ENCODE results near the gene UGT1A5. TPM values are rescaled to one million over a fixed set of nuclear protein-coding genes. Genes with fewer than 3 reads are reported as not detected.

The UGT1A5 gene
- total RNA-seq, 1 donor from 2014 or later, result not detected

- no peak for TF ChIP-seq CTCF (IDR thresholded peaks at IDR 0.05; ENCODE audit: insufficient read depth, low read length, poor library complexity, severe bottlenecking)
- no peak for DNase-seq (ENCODE audit: low read depth)
- H3K27me3 ChIP-seq (ENCODE audit: control insufficient read depth, insufficient read depth, low read length), result no peaks in the 10 kb centered on the region
- H3K4me3 ChIP-seq (ENCODE audit: low read depth, low read length), result no peak overlapping the region
- no peaks in the 10 kb centered on the region for H3K36me3 ChIP-seq (ENCODE audit: control insufficient read depth, insufficient read depth, low read length)
Measured at GRCh38 chr2:233789554-233789953, 76.8 kb downstream of the UGT1A5 start.

GRCh38 chr2:233791151-233791882, 78.6 kb downstream of the UGT1A5 start:
- H3K36me3 ChIP-seq (ENCODE audit: control insufficient read depth, insufficient read depth, low read length), result no peaks in the 10 kb centered on the region
- H3K4me3 ChIP-seq (ENCODE audit: low read depth, low read length), result no peak overlapping the region
- no peak for DNase-seq (ENCODE audit: low read depth)
- no peak for TF ChIP-seq CTCF (IDR thresholded peaks at IDR 0.05; ENCODE audit: insufficient read depth, low read length, poor library complexity, severe bottlenecking)
- H3K27me3 ChIP-seq (ENCODE audit: control insufficient read depth, insufficient read depth, low read length), result no peaks in the 10 kb centered on the region

GRCh38 chr2:233791883-233792329, 79.2 kb downstream of the UGT1A5 start:
- no peak for DNase-seq (ENCODE audit: low read depth)
- Histone ChIP-seq H3K36me3 (ENCODE audit: control insufficient read depth, insufficient read depth, low read length) (no peaks in the 10 kb centered on the region), H3K4me3 (ENCODE audit: low read depth, low read length) (no peak overlapping the region), H3K27me3 (ENCODE audit: control insufficient read depth, insufficient read depth, low read length) (no peaks in the 10 kb centered on the region)
- TF ChIP-seq CTCF (IDR thresholded peaks at IDR 0.05; ENCODE audit: insufficient read depth, low read length, poor library complexity, severe bottlenecking), result no peak

GRCh38 chr2:233792720-233793119, 80.0 kb downstream of the UGT1A5 start:
- H3K4me3 ChIP-seq (ENCODE audit: low read depth, low read length), result no peak overlapping the region
- DNase-seq (ENCODE audit: low read depth), result no peak
- no peaks in the 10 kb centered on the region for H3K27me3 ChIP-seq (ENCODE audit: control insufficient read depth, insufficient read depth, low read length)
- TF ChIP-seq CTCF (IDR thresholded peaks at IDR 0.05; ENCODE audit: insufficient read depth, low read length, poor library complexity, severe bottlenecking), result no peak
- H3K36me3 ChIP-seq (ENCODE audit: control insufficient read depth, insufficient read depth, low read length), result no peaks in the 10 kb centered on the region

- no peak for DNase-seq (ENCODE audit: low read depth)
- Histone ChIP-seq H3K27me3 (ENCODE audit: control insufficient read depth, insufficient read depth, low read length) (no peaks in the 10 kb centered on the region), H3K4me3 (ENCODE audit: low read depth, low read length) (no peak overlapping the region), H3K36me3 (ENCODE audit: control insufficient read depth, insufficient read depth, low read length) (no peaks in the 10 kb centered on the region)
- no peak for TF ChIP-seq CTCF (IDR thresholded peaks at IDR 0.05; ENCODE audit: insufficient read depth, low read length, poor library complexity, severe bottlenecking)
Measured at GRCh38 chr2:233793465-233794127, 80.9 kb downstream of the UGT1A5 start.

Data from kidney epithelial cell (primary cell).